K562 (cell line): ENCODE measurements around the gene ZFAND2B. TPM values are rescaled to one million over a fixed set of nuclear protein-coding genes. Genes with fewer than 3 reads are reported as not detected.
A peak's percentile ranks its signal among the peaks of the same experiment; 100 is the strongest.

Experiments
- ATAC-seq: fragments of 200-7000 bp; cut with Tn5 transposase; 3 replicates; pipeline ENCODE4 v1.9.1; 2020; ENCODE audit warnings: moderate library complexity
- BruUV-seq: library from RNA; stranded (reverse); fragments of 400-500 nt; replicated peaks from 2 replicates; lab custom pipeline; 2021; lab: Mats Ljungman, UMichigan
- CTCF ChIA-PET: fragments of 300-600 bp; formaldehyde crosslinking; extraction: SDS; loops from one replicate; lab custom pipeline; 2021; ENCODE audit warnings: low intra/inter-chr PET ratio; lab: Yijun Ruan, JAX
- POLR2A ChIA-PET: fragments of 300-600, 350-650 bp; sonication (Branson Sonifier 250); formaldehyde crosslinking; extraction: SDS; loops from one replicate; lab custom pipeline; 2021; ENCODE audit warnings: antibody characterized with exemption, inconsistent platforms; lab: Yijun Ruan, JAX
- DNase-seq, 4 experiments: peaks; one replicate each; pipeline versions ENCODE4 v3.0.0 to v3.0.0-alpha.2; 2011 to 2018; ENCODE audit warnings: low spot score in 3 of 4, mixed read lengths in 3 of 4; ENCODE audit errors: extremely low read depth in 1 of 4
- FAIRE-seq: peaks from 2 replicates; lab custom pipeline; 2011; peaks lifted over from hg19 to GRCh38; lab: Jason Lieb, UNC
- H2AFZ ChIP-seq: 2 replicates; pipeline ENCODE4 v1.6.0; 2011; ENCODE audit warnings: low read depth, low read length, control low read depth, inconsistent platforms
- H3K27ac ChIP-seq: fragments of 200-600 bp; 3 replicates; pipeline ENCODE4 v1.8.0; 2011; ENCODE audit warnings: low read depth, mild to moderate bottlenecking, control low read depth, inconsistent platforms, low read length, moderate library complexity, mixed read lengths; ENCODE audit errors: extremely low read depth
- H3K27me3 ChIP-seq, 2 experiments: fragments of 300-600 bp in 1 of 2; 2 replicates in 1 of 2; 3 replicates in 1 of 2; pipeline versions ENCODE4 v1.6.0 to v1.8.0; 2011; ENCODE audit warnings: inconsistent platforms in 2 of 2, low read length in 2 of 2, mild to moderate bottlenecking in 1 of 2, mixed read lengths in 1 of 2, moderate library complexity in 1 of 2; ENCODE audit not compliant: control insufficient read depth in 2 of 2, insufficient read depth in 2 of 2
- H3K36me3 ChIP-seq: fragments of 300-600 bp; 3 replicates; pipeline ENCODE4 v1.8.0; 2011; ENCODE audit warnings: mild to moderate bottlenecking, low read length, inconsistent platforms; ENCODE audit not compliant: control insufficient read depth, insufficient read depth
- H3K4me1 ChIP-seq, 2 experiments: fragments of 200-600 bp in 1 of 2; replicated peaks in 1 of 2; 2 replicates in 1 of 2; 3 replicates in 1 of 2; pipeline versions ENCODE4 v1.5.1 to v1.8.0; 2011; ENCODE audit warnings: inconsistent platforms in 2 of 2, low read length in 2 of 2, mild to moderate bottlenecking in 1 of 2, mixed read lengths in 1 of 2, moderate library complexity in 1 of 2; ENCODE audit not compliant: control insufficient read depth in 2 of 2, insufficient read depth in 2 of 2
- H3K4me2 ChIP-seq: 2 replicates; pipeline ENCODE4 v1.6.1; 2011; ENCODE audit warnings: low read length, control low read depth, inconsistent platforms, mixed read lengths; ENCODE audit not compliant: insufficient read depth
- H3K4me3 ChIP-seq: fragments of 200-600 bp; sonication (generic), shearing (Covaris generic); 2 replicates; pipeline ENCODE4 v1.5.1; 2016; ENCODE audit warnings: control low read depth, inconsistent platforms
- H3K79me2 ChIP-seq: fragments of 200-600 bp; 3 replicates; pipeline ENCODE4 v1.8.0; 2011; ENCODE audit warnings: low read length, inconsistent platforms; ENCODE audit not compliant: control insufficient read depth, insufficient read depth
- H3K9ac ChIP-seq, 2 experiments: 2 replicates each; pipeline versions ENCODE4 v1.6.0 to v1.6.1; 2011; ENCODE audit warnings: low read depth in 2 of 2, low read length in 2 of 2, control low read depth in 1 of 2, inconsistent platforms in 1 of 2, mild to moderate bottlenecking in 1 of 2, mixed read lengths in 1 of 2; ENCODE audit not compliant: insufficient read depth in 1 of 2
- H3K9me1 ChIP-seq: one replicate; pipeline ENCODE4 v1.6.0; 2011; ENCODE audit warnings: inconsistent platforms, mild to moderate bottlenecking, low read length, moderate library complexity; ENCODE audit not compliant: control insufficient read depth, insufficient read depth
- H3K9me3 ChIP-seq: replicated peaks from 2 replicates; pipeline ENCODE4 v1.5.1; 2011; ENCODE audit warnings: low read depth, low read length, inconsistent platforms; ENCODE audit not compliant: control insufficient read depth, insufficient read depth
- H4K20me1 ChIP-seq: replicated peaks from 2 replicates; pipeline ENCODE4 v1.6.1; 2011; ENCODE audit warnings: low read length, inconsistent platforms, mixed read lengths; ENCODE audit not compliant: control insufficient read depth, insufficient read depth
- ATF1 ChIP-seq, 2 experiments: fragments of 450-650 bp in 1 of 2; IDR thresholded peaks; 2 replicates each; pipeline ENCODE4 v1.6.1; 2016; ENCODE audit warnings: missing compliant biosample characterization in 1 of 2, missing genetic modification characterization in 1 of 2
- CBFA2T3 ChIP-seq: fragments of 450-650 bp; IDR thresholded peaks from 2 replicates; pipeline ENCODE4 v1.6.1; 2017
- CREM ChIP-seq: IDR thresholded peaks from 2 replicates; pipeline ENCODE4 v1.6.1; 2014; ENCODE audit warnings: antibody characterized with exemption, low read depth
- GATAD2A ChIP-seq: fragments of 450-650 bp; IDR thresholded peaks from 2 replicates; pipeline ENCODE4 v1.6.1; 2017
- MBD2 ChIP-seq: sonication (generic); IDR thresholded peaks from 2 replicates; pipeline ENCODE4 v1.6.1; 2016; ENCODE audit warnings: low read depth, borderline replicate concordance
- MTA2 ChIP-seq: fragments of 450-650 bp; IDR thresholded peaks from 2 replicates; pipeline ENCODE4 v1.6.1; 2016; ENCODE audit warnings: low read depth
- MTA3 ChIP-seq: fragments of 450-650 bp; formaldehyde crosslinking; IDR thresholded peaks from 2 replicates; pipeline ENCODE4 v1.6.1; 2017; ENCODE audit warnings: mild to moderate bottlenecking, borderline replicate concordance
- NBN ChIP-seq: fragments of 450-650 bp; IDR thresholded peaks from 2 replicates; pipeline ENCODE4 v1.6.1; 2016; ENCODE audit warnings: low read depth, mild to moderate bottlenecking
- NCOR1 ChIP-seq: fragments of 450-650 bp; IDR thresholded peaks from 2 replicates; pipeline ENCODE4 v1.6.1; 2016; ENCODE audit warnings: mild to moderate bottlenecking, moderate library complexity
- POLR2B ChIP-seq: fragments of 450-650 bp; IDR thresholded peaks from 2 replicates; pipeline ENCODE4 v1.6.1; 2018; ENCODE audit warnings: low read depth; ENCODE audit not compliant: partially characterized antibody
- RBM25 ChIP-seq: fragments of 200-400 bp; formaldehyde crosslinking; IDR thresholded peaks from 2 replicates; pipeline ENCODE4 v1.6.1; 2018; ENCODE audit warnings: low read length, low read depth, moderate library complexity; ENCODE audit not compliant: severe bottlenecking
- SAFB2 ChIP-seq: fragments of 200-400 bp; formaldehyde crosslinking; IDR thresholded peaks from 2 replicates; pipeline ENCODE4 v1.6.1; 2018; ENCODE audit warnings: borderline replicate concordance, low read length, low read depth, moderate library complexity; ENCODE audit not compliant: severe bottlenecking
- SMARCA5 ChIP-seq: fragments of 450-650 bp; IDR thresholded peaks from 2 replicates; pipeline ENCODE4 v1.6.1; 2016
- SMC3 ChIP-seq: conservative IDR thresholded peaks from 2 replicates; pipeline ENCODE4 v1.6.1; 2011; ENCODE audit warnings: low read depth, low read length, improper control_type of control experiment; ENCODE audit not compliant: insufficient read depth
- SPI1 ChIP-seq: IDR thresholded peaks from 2 replicates; pipeline ENCODE4 v1.6.1; 2011; ENCODE audit warnings: low read depth, low read length, control low read depth, borderline replicate concordance
- WGBS: fragments of 100-300 bp; shearing (Covaris generic); methylation state at CpG from one replicate; pipeline ENCODE4 v1.1.6; 2016; ENCODE audit warnings: low coverage, mixed read lengths; ENCODE audit not compliant: insufficient coverage; ENCODE audit errors: missing lambda C conversion rate; 5-methylcytosine and 5-hydroxymethylcytosine counted together
- in situ Hi-C: fragments of 300-500 bp; cut with MboI; formaldehyde crosslinking; loops from 4 replicates; pipeline ENCODE4 v1.15.0; 2018; ENCODE audit warnings: inconsistent platforms, mixed read lengths
- intact Hi-C: fragments of 100-400 bp; cut with micrococcal nuclease; formaldehyde crosslinking; loops from 2 replicates; pipeline ENCODE4 v1.14.2; 2022
- polyA plus RNA-seq, 8 experiments: library from polyadenylated mRNA; depleted of rRNA in 4 of 8; stranded (reverse) in 5 of 8; unstranded in 3 of 8; fragments of >200 nt; fragmentation: Nextera tagmentation in 2 of 8; fragmentation: Illumina TruSeq in 1 of 8; extraction: Ambion mirVana in 2 of 8; extraction: Trizol in 1 of 8; gene quantifications; 2 replicates each; pipeline versions ENCODE4 v1.2.1 to v1.2.3, GENCODE V29; 2011 to 2014; ENCODE audit warnings: inconsistent platforms in 1 of 8, missing spikeins in 1 of 8
- total RNA-seq, 7 experiments: library from RNA; depleted of rRNA in 6 of 7; stranded (reverse); fragments of >200 nt in 6 of 7; fragmentation: Illumina TruSeq in 2 of 7; extraction: Trizol in 2 of 7; gene quantifications; 2 replicates each; pipeline versions ENCODE4 v1.2.1 to v1.2.3, GENCODE V29; 2011 to 2021; ENCODE audit warnings: low replicate concordance in 1 of 7
- TF ChIP-seq, protein P1 (sequence below): fragments of 450-650 bp; IDR thresholded peaks from 2 replicates; pipeline ENCODE4 v1.6.1; 2016; ENCODE audit warnings: low read depth

ZFAND2B gene
- total and polyA plus RNA-seq, 9 of the 15 experiments (the other 6 are each of a cell fraction or from before 2014, with no cell fraction given), result 9.9 to 33.3 (median 26.1) TPM

DNA sequence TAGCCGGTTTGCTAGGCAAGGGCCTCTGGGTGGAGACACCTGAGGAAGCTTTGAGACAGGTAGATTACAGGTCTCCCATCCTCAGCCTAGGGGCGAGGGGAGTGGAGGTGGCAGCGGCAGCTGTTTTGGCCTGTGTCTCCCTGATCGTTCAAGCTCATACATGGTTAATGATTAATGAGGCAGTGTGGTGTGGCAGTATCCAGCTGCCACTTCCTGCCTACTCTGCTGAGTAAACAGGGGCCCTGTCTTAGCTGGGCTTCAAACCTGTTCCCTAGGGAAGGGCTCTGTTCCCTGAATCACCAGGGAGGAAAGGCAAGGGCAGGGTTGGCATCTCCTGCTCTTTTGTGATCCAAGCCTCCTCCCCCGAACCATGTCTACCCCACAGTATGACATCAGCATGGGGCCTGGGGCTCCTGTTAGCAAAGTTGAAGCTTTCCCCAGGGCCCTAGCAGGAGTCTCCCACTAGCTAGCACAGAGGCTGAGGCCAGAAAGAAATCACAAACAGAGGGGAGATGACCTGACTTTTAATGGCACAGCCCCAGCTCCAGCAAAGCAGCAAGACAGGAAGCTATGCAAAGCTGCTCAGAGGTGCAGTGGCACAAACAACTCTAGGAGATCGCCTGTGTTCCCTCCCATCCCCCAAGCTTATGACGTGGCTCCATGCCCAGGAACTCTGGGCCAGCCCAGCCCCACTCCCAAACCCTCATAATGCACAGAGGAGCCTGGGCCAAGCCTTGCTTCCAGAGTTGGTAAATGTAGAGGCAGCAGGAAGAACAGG lies 42.8 kb downstream of the ZFAND2B start:
- H3K27ac ChIP-seq, result peak overlapping the region; percentile 31; the same call in 1 of the 3 replicates
- 0 out of 2 replicates have a peak, but pooled peaks cover 3% of the 10 kb centered on the region for H4K20me1 ChIP-seq
- peaks cover 31 to 60% of the 10 kb centered on the region in 2 experiments; a peak in 4 of 5 replicates for H3K4me1 ChIP-seq
- peak overlapping the region; percentile 33 for H3K4me2 ChIP-seq
- peaks cover 40% of the 10 kb centered on the region for H3K79me2 ChIP-seq
- 0 out of 5 replicates have a peak, but pooled peaks cover 0 to 2% of the 10 kb centered on the region in 2 experiments for H3K27me3 ChIP-seq
- intact Hi-C loops (no loop called here), in situ Hi-C loops (no loop called here)
- 64% methylated on average over 4 of the region's 7 CpGs for WGBS
- ChIA-PET POLR2A (interaction anchor here (0.5 to 3.4 kb wide), 11 partner anchors 9 to 181 kb away, joined by 3 to 22 read pairs (median 4); partner anchors contain the start of genes ABCB6, ANKZF1, ATG9A and DNAJB2), CTCF (no interaction called here)
- H3K36me3 ChIP-seq, result peaks cover 57% of the 10 kb centered on the region
- no TSS peak for BruUV-seq
- H3K9me3 ChIP-seq, result no peaks in the 10 kb centered on the region
- FAIRE-seq, result peak; percentile 40
- H3K9me1 ChIP-seq, result no peaks in the 10 kb centered on the region
- H2AFZ ChIP-seq, result no peak overlapping the region
- H3K4me3 ChIP-seq, result no peak overlapping the region
- peak overlapping the region in 1 of 2 experiments; percentile 77; a peak in 2 of 4 replicates for H3K9ac ChIP-seq
- DNase-seq, result peak in 1 of 4 experiments; percentile 19
- ATAC-seq, result no peak
- TF ChIP-seq SMARCA5 (no peak), RBM25 (no peak), GATAD2A (no peak), MTA2 (no peak), SAFB2 (no peak), POLR2B (no peak), MTA3 (0 out of 2 replicates have a peak, but pooled peaks have one; percentile 12), NBN (no peak), NCOR1 (no peak), CBFA2T3 (no peak), MBD2 (no peak), ATF1 (CRISPR knock-in tag; IDR thresholded peaks at IDR 0.05) (no peak), ATF1 (tag; IDR thresholded peaks at IDR 0.05) (peak; percentile 47), CREM (peak; percentile 64; the same call in 1 of the 2 replicates), SMC3 (no peak), SPI1 (no peak)
- TF ChIP-seq, protein P1, sequence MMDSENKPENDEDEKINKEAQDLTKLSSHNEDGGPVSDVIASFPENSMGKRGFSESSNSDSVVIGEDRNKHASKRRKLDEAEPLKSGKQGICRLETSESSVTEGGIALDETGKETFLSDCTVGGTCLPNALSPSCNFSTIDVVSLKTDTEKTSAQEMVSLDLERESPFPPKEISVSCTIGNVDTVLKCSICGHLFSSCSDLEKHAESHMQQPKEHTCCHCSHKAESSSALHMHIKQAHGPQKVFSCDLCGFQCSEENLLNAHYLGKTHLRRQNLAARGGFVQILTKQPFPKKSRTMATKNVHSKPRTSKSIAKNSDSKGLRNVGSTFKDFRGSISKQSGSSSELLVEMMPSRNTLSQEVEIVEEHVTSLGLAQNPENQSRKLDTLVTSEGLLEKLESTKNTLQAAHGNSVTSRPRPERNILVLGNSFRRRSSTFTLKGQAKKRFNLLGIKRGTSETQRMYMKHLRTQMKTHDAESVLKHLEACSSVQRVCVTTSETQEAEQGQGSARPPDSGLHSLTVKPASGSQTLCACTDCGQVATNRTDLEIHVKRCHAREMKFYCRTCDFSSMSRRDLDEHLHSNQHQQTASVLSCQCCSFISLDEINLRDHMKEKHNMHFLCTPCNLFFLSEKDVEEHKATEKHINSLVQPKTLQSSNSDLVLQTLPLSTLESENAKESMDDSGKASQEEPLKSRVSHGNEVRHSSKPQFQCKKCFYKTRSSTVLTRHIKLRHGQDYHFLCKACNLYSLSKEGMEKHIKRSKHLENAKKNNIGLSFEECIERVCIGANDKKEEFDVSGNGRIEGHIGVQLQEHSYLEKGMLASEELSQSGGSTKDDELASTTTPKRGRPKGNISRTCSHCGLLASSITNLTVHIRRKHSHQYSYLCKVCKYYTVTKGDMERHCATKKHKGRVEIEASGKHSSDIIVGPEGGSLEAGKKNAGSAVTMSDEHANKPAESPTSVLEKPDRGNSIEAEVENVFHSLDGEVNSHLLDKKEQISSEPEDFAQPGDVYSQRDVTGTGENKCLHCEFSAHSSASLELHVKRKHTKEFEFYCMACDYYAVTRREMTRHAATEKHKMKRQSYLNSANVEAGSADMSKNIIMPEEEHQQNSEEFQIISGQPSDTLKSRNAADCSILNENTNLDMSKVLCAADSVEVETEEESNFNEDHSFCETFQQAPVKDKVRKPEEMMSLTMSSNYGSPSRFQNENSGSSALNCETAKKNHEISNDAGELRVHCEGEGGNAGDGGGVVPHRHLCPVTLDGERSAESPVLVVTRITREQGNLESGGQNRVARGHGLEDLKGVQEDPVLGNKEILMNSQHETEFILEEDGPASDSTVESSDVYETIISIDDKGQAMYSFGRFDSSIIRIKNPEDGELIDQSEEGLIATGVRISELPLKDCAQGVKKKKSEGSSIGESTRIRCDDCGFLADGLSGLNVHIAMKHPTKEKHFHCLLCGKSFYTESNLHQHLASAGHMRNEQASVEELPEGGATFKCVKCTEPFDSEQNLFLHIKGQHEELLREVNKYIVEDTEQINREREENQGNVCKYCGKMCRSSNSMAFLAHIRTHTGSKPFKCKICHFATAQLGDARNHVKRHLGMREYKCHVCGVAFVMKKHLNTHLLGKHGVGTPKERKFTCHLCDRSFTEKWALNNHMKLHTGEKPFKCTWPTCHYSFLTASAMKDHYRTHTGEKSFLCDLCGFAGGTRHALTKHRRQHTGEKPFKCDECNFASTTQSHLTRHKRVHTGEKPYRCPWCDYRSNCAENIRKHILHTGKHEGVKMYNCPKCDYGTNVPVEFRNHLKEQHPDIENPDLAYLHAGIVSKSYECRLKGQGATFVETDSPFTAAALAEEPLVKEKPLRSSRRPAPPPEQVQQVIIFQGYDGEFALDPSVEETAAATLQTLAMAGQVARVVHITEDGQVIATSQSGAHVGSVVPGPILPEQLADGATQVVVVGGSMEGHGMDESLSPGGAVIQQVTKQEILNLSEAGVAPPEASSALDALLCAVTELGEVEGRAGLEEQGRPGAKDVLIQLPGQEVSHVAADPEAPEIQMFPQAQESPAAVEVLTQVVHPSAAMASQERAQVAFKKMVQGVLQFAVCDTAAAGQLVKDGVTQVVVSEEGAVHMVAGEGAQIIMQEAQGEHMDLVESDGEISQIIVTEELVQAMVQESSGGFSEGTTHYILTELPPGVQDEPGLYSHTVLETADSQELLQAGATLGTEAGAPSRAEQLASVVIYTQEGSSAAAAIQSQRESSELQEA, result no peak
